A549 (cell line): ENCODE results near the gene FBRSL1. TPM values are rescaled to one million over a fixed set of nuclear protein-coding genes. Genes with fewer than 3 reads are reported as not detected.

Experiments used
- ATAC-seq, 2 experiments: fragments of 200-7000 bp in 1 of 2; fragments of >200 bp in 1 of 2; cut with Nextera tagmentation in 1 of 2; cut with Tn5 transposase in 1 of 2; 3 replicates each; pipeline versions ENCODE4 v1.8.0 to v1.9.1; 2018 to 2020; ENCODE audit warnings: mild to moderate bottlenecking in 1 of 2, moderate library complexity in 1 of 2
- CTCF ChIA-PET: fragments of 300-600 bp; sonication (Branson Sonifier 250); formaldehyde crosslinking; extraction: SDS; loops from one replicate; lab custom pipeline; 2021; ENCODE audit warnings: antibody characterized with exemption, inconsistent platforms; lab: Yijun Ruan, JAX
- POLR2A ChIA-PET: fragments of 350-600 bp; formaldehyde crosslinking; extraction: SDS; loops from one replicate; lab custom pipeline; 2021; ENCODE audit warnings: antibody characterized with exemption, inconsistent platforms; lab: Yijun Ruan, JAX
- DNase-seq, 2 experiments: peaks; one replicate each; pipeline versions ENCODE4 v3.0.0 to v3.0.0-alpha.2; 2011 to 2016; ENCODE audit warnings: low read depth in 1 of 2, low spot score in 1 of 2
- FAIRE-seq: peaks from 2 replicates; lab custom pipeline; 2011; peaks lifted over from hg19 to GRCh38; lab: Jason Lieb, UNC
- H3K27ac ChIP-seq, 2 experiments: fragments of >200 bp; sonication (Bioruptor Twin); formaldehyde crosslinking; 3 replicates each; pipeline ENCODE4 v1.5.1; 2016 to 2017
- H3K4me1 ChIP-seq: fragments of >200 bp; sonication (Bioruptor Twin); formaldehyde crosslinking; 3 replicates; pipeline ENCODE4 v1.6.1; 2016
- H3K4me2 ChIP-seq: fragments of >200 bp; sonication (Bioruptor Twin); formaldehyde crosslinking; 3 replicates; pipeline ENCODE4 v1.6.1; 2016
- H3K4me3 ChIP-seq: fragments of >200 bp; sonication (Bioruptor Twin); formaldehyde crosslinking; 3 replicates; pipeline ENCODE4 v1.5.1; 2016
- H3K9me3 ChIP-seq: fragments of >200 bp; sonication (Bioruptor Twin); formaldehyde crosslinking; 3 replicates; pipeline ENCODE4 v1.6.1; 2016
- CEBPB ChIP-seq, 2 experiments: fragments of >200 bp in 1 of 2; sonication (Bioruptor Twin) in 1 of 2; formaldehyde crosslinking in 1 of 2; IDR thresholded peaks; 2 replicates each; pipeline ENCODE4 v1.6.1; 2012 to 2016
- FOSB ChIP-seq: fragments of 250-450 bp; sonication (Bioruptor Pico); IDR thresholded peaks from 2 replicates; pipeline ENCODE4 v1.5.0; 2020; ENCODE audit warnings: mild to moderate bottlenecking, moderate library complexity
- FOXS1 ChIP-seq: fragments of 250-450 bp; sonication (Bioruptor Pico); IDR thresholded peaks from 2 replicates; pipeline ENCODE4 v1.5.0; 2020; ENCODE audit warnings: mild to moderate bottlenecking, moderate library complexity
- HDAC2 ChIP-seq: fragments of 200-600 bp; sonication (generic); IDR thresholded peaks from 2 replicates; pipeline ENCODE4 v1.6.1; 2016
- HEYL ChIP-seq: fragments of 250-450 bp; sonication (Bioruptor Pico); IDR thresholded peaks from 2 replicates; pipeline ENCODE4 v1.8.0; 2021; ENCODE audit warnings: mild to moderate bottlenecking, moderate library complexity
- HOXB5 ChIP-seq: fragments of 250-450 bp; sonication (Bioruptor Pico); IDR thresholded peaks from 2 replicates; pipeline ENCODE4 v1.5.0; 2020; ENCODE audit warnings: mild to moderate bottlenecking, moderate library complexity
- JUN ChIP-seq, 2 experiments: fragments of >200 bp; sonication (Bioruptor Twin); formaldehyde crosslinking; IDR thresholded peaks; 2 replicates in 1 of 2; 3 replicates in 1 of 2; pipeline ENCODE4 v1.6.1; 2016 to 2017
- MAFK ChIP-seq: fragments of 450-650 bp; IDR thresholded peaks from 2 replicates; pipeline ENCODE4 v1.6.1; 2014; ENCODE audit not compliant: partially characterized antibody
- MAX ChIP-seq: IDR thresholded peaks from 2 replicates; pipeline ENCODE4 v1.6.1; 2012
- MAZ ChIP-seq: fragments of 150-350 bp; IDR thresholded peaks from 2 replicates; pipeline ENCODE4 v1.6.1; 2014; ENCODE audit warnings: antibody characterized with exemption, low read depth, low read length, borderline replicate concordance
- MYC ChIP-seq: IDR thresholded peaks from 2 replicates; pipeline ENCODE4 v1.6.1; 2012; ENCODE audit warnings: mild to moderate bottlenecking, inconsistent platforms, low read length, improper control_type of control experiment, borderline replicate concordance
- NR3C1 ChIP-seq: fragments of >200 bp; sonication (Bioruptor Twin); formaldehyde crosslinking; IDR thresholded peaks from 3 replicates; pipeline ENCODE4 v1.6.1; 2017
- POLR2A ChIP-seq: IDR thresholded peaks from 2 replicates; pipeline ENCODE4 v1.6.1; 2012; ENCODE audit warnings: mild to moderate bottlenecking, low read length
- RARB ChIP-seq: fragments of 250-450 bp; sonication (Bioruptor Pico); IDR thresholded peaks from 2 replicates; pipeline ENCODE4 v1.8.0; 2021; ENCODE audit warnings: mild to moderate bottlenecking, moderate library complexity
- RFX5 ChIP-seq: fragments of 450-650 bp; IDR thresholded peaks from 2 replicates; pipeline ENCODE4 v1.7.1; 2014; ENCODE audit warnings: antibody characterized with exemption, mild to moderate bottlenecking, moderate library complexity
- RNF2 ChIP-seq: fragments of 200-600 bp; sonication (generic); IDR thresholded peaks from 2 replicates; pipeline ENCODE4 v1.6.1; 2016; ENCODE audit warnings: low read depth, mild to moderate bottlenecking, antibody characterized with exemption, moderate library complexity, borderline replicate concordance
- SMC3 ChIP-seq: fragments of >200 bp; sonication (Bioruptor Twin); formaldehyde crosslinking; IDR thresholded peaks from 3 replicates; pipeline ENCODE4 v1.6.1; 2018; ENCODE audit warnings: inconsistent platforms
- SREBF2 ChIP-seq: fragments of 450-650 bp; IDR thresholded peaks from 2 replicates; pipeline ENCODE4 v1.6.1; 2014; ENCODE audit warnings: mild to moderate bottlenecking, moderate library complexity
- ZFP36 ChIP-seq: fragments of 450-650 bp; IDR thresholded peaks from 2 replicates; pipeline ENCODE4 v1.6.1; 2014; ENCODE audit warnings: borderline replicate concordance; ENCODE audit not compliant: partially characterized antibody
- ZNF302 ChIP-seq: fragments of 250-450 bp; sonication (Bioruptor Pico); IDR thresholded peaks from 2 replicates; pipeline ENCODE4 v1.9.0; 2021; ENCODE audit warnings: inconsistent platforms, mild to moderate bottlenecking, moderate library complexity
- WGBS: methylation state at CpG from one replicate; pipeline ENCODE4 v1.1.6; 2017; ENCODE audit errors: missing lambda C conversion rate; 5-methylcytosine and 5-hydroxymethylcytosine counted together
- polyA plus RNA-seq, 4 experiments: library from polyadenylated mRNA; depleted of rRNA in 3 of 4; stranded (reverse); fragments of >200 nt; fragmentation: RNase III in 1 of 4; extraction: RNeasy Plus Mini Kit Qiagen cat#74134 plus additional on column Dnase treatment in 1 of 4; gene quantifications; 2 replicates in 3 of 4; 3 replicates in 1 of 4; pipeline ENCODE4 v1.2.3, GENCODE V29; 2011 to 2017
- TF ChIP-seq, protein P1 (sequence below): fragments of >200 bp; sonication (Bioruptor Twin); formaldehyde crosslinking; IDR thresholded peaks from 2 replicates; pipeline ENCODE4 v1.6.1; 2016
- TF ChIP-seq, protein P2 (sequence below): IDR thresholded peaks from 2 replicates; pipeline ENCODE4 v1.6.1; 2012
- TF ChIP-seq, protein P3 (sequence below): fragments of 450-650 bp; IDR thresholded peaks from 2 replicates; pipeline ENCODE4 v1.6.1; 2014; ENCODE audit warnings: antibody characterized with exemption

The FBRSL1 gene
- polyA plus RNA-seq, 2 of the 4 experiments (the other 2 are of a cell fraction) = 3.0 to 32.8 TPM

- peak overlapping the region; percentile 100 for H3K4me3 ChIP-seq
- H3K4me1 ChIP-seq = peaks cover 42% of the 10 kb centered on the region
- ATAC-seq (peak in 1 of 2 experiments; percentile 2; a peak in 1 of 6 replicates), FAIRE-seq (no peak), DNase-seq (no peak)
- H3K9me3 ChIP-seq = no peaks in the 10 kb centered on the region
- no peak for TF ChIP-seq POLR2A
- no peak for TF ChIP-seq JUN (IDR thresholded peaks at IDR 0.05)
- TF ChIP-seq FOXS1 (CRISPR knock-in tag) = no peak
- TF ChIP-seq MAFK = no peak
- TF ChIP-seq RNF2 = no peak
- TF ChIP-seq SREBF2 = no peak
- TF ChIP-seq ZNF302 (CRISPR knock-in tag) = no peak
- TF ChIP-seq, protein P1, sequence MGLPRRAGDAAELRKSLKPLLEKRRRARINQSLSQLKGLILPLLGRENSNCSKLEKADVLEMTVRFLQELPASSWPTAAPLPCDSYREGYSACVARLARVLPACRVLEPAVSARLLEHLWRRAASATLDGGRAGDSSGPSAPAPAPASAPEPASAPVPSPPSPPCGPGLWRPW = no peak
- no peak for TF ChIP-seq HDAC2
- POLR2A ChIA-PET = no interaction called here
- peak overlapping the region; percentile 99 for H3K4me2 ChIP-seq
- 91% methylated on average over 21 of the region's 23 CpGs for WGBS
- CTCF ChIA-PET = interaction anchor here (1.1 to 1.5 kb wide), 3 partner anchors 31 to 78 kb away, joined by 4 to 9 read pairs (median 6); no protein-coding TSS in a partner anchor
- no peak overlapping the region; a peak in 2 of 6 replicates for H3K27ac ChIP-seq
These were observed 1.9 kb downstream of the FBRSL1 start for GRCh38 chr12:132491761-132492378.

DNA sequence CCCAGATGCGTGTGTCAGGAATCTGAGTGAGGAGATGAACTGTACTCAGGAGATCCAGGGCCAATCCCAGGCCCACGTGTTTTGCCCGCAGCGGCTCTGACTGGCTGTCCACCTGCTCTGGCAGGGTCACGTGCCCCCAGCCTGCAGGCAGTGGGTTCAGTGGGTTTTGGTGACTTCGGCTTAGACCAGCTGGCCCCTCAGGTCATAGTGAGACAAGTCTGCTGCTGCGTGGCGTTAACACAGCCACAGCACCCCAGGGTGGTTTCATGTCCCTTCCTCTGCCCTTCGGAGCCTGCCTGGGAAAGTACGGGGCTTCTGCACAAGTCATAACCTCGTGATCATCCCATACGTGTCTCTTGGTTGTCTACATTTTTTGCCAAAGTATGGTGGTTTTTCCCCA, 2.6 kb downstream of the FBRSL1 start:
- CTCF ChIA-PET = interaction anchor here (1.1 to 1.5 kb wide), 3 partner anchors 31 to 78 kb away, joined by 4 to 9 read pairs (median 6); no protein-coding TSS in a partner anchor
- no peak overlapping the region for H3K4me3 ChIP-seq

GRCh38 chr12:132492951-132493350, 3.0 kb downstream of the FBRSL1 start:
- Histone ChIP-seq H3K4me3 (no peak overlapping the region), H3K9me3 (no peaks in the 10 kb centered on the region), H3K27ac (no peak overlapping the region; a peak in 1 of 6 replicates), H3K4me1 (peaks cover 42% of the 10 kb centered on the region), H3K4me2 (peak overlapping the region; percentile 30; the same call in 1 of the 3 replicates)
- ChIA-PET CTCF (interaction anchor here (1.1 to 1.5 kb wide), 3 partner anchors 30 to 79 kb away, joined by 4 to 9 read pairs (median 6); no protein-coding TSS in a partner anchor), POLR2A (no interaction called here)
- no peak for ATAC-seq
- DNase-seq = no peak
- no peak for TF ChIP-seq HDAC2
- no peak for TF ChIP-seq RARB
- no peak for TF ChIP-seq HOXB5 (CRISPR knock-in tag)
- TF ChIP-seq HEYL (CRISPR knock-in tag) = no peak
- no peak for TF ChIP-seq MYC
- TF ChIP-seq MAX = no peak
- no peak for TF ChIP-seq RFX5
- TF ChIP-seq, protein P2, sequence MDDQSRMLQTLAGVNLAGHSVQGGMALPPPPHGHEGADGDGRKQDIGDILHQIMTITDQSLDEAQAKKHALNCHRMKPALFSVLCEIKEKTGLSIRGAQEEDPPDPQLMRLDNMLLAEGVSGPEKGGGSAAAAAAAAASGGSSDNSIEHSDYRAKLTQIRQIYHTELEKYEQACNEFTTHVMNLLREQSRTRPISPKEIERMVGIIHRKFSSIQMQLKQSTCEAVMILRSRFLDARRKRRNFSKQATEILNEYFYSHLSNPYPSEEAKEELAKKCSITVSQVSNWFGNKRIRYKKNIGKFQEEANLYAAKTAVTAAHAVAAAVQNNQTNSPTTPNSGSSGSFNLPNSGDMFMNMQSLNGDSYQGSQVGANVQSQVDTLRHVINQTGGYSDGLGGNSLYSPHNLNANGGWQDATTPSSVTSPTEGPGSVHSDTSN = no peak
- no peak for TF ChIP-seq ZFP36
- no peak for TF ChIP-seq MAFK
- TF ChIP-seq FOXS1 (CRISPR knock-in tag) = no peak
- TF ChIP-seq RNF2 = no peak
- no peak for FAIRE-seq
- WGBS = 85% methylated on average over 12 of the region's 12 CpGs

More for the DNA sequence above, 2.6 kb downstream of the FBRSL1 start:
- H3K4me1 ChIP-seq = peaks cover 42% of the 10 kb centered on the region
- POLR2A ChIA-PET = no interaction called here
- H3K9me3 ChIP-seq = no peaks in the 10 kb centered on the region
- DNase-seq (no peak), FAIRE-seq (no peak)
- no peak for TF ChIP-seq MAZ
- no peak for TF ChIP-seq CEBPB (IDR thresholded peaks at IDR 0.05)
- TF ChIP-seq, protein P3, sequence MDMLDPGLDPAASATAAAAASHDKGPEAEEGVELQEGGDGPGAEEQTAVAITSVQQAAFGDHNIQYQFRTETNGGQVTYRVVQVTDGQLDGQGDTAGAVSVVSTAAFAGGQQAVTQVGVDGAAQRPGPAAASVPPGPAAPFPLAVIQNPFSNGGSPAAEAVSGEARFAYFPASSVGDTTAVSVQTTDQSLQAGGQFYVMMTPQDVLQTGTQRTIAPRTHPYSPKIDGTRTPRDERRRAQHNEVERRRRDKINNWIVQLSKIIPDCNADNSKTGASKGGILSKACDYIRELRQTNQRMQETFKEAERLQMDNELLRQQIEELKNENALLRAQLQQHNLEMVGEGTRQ = no peak
- TF ChIP-seq MAFK = no peak
- TF ChIP-seq, protein P2 = no peak
- no peak for TF ChIP-seq SMC3
- no peak for TF ChIP-seq SREBF2
- no peak for TF ChIP-seq NR3C1
- no peak for TF ChIP-seq MAX
- TF ChIP-seq RFX5 = no peak
- TF ChIP-seq, protein P1 = no peak
- TF ChIP-seq HEYL (CRISPR knock-in tag) = no peak
- no peak for TF ChIP-seq FOSB (CRISPR knock-in tag)
- TF ChIP-seq, all 56 proteins: peak for 0
- no peak overlapping the region; a peak in 1 of 6 replicates for H3K27ac ChIP-seq
- WGBS = 96% methylated on average over 12 of the region's 12 CpGs
- H3K4me2 ChIP-seq = peak overlapping the region; percentile 99; the same call in 2 of the 3 replicates
- no peak for ATAC-seq
